Measurements from ENCODE around the gene HIRIP3. TPM values are rescaled to one million over a fixed set of nuclear protein-coding genes. Genes with fewer than 3 reads are reported as not detected.

HIRIP3 gene
- polyA plus RNA-seq, 1 of the 3 experiments (the other 2 are of a cell fraction): 18.9 TPM

- Histone ChIP-seq H3K79me2 (ENCODE audit: insufficient read depth) (peaks cover 19% of the 10 kb centered on the region; the same call in 1 of the 2 replicates), H3K9ac (no peak overlapping the region), H3F3A (replicated peaks; ENCODE audit: insufficient read depth) (peaks cover 10% of the 10 kb centered on the region), H3K27ac (ENCODE audit: low read depth in 2 of 2, low read length in 1 of 2) (no peak overlapping the region), H3K4me2 (no peak overlapping the region), H4K20me1 (ENCODE audit: insufficient read depth) (no peaks in the 10 kb centered on the region), H3K9me3 (no peaks in the 10 kb centered on the region), H3K9me2 (no peaks in the 10 kb centered on the region), H3K27me3 (ENCODE audit: insufficient read depth) (no peaks in the 10 kb centered on the region), H3K36me3 (replicated peaks in 1 of 2; ENCODE audit: control insufficient read depth in 1 of 2, insufficient read depth in 2 of 2, low read length in 1 of 2) (peaks cover 0 to 51% of the 10 kb centered on the region in 2 experiments), H3K4me1 (ENCODE audit: control insufficient read depth in 1 of 2, insufficient read depth in 2 of 2, low read depth in 1 of 2, low read length in 1 of 2) (peaks cover 0 to 14% of the 10 kb centered on the region in 2 experiments; a peak in 1 of 4 replicates), H3K4me3 (ENCODE audit: low read depth in 2 of 2, low read length in 1 of 2) (no peak overlapping the region), H2AFZ (ENCODE audit: low read depth) (no peak overlapping the region)
- ChIA-PET POLR2A (interaction anchor here (0.5 to 1.1 kb wide), 2 partner anchors 10 to 20 kb away, joined by 3 read pairs; no protein-coding TSS in a partner anchor), CTCF (interaction anchor here (1.0 to 2.4 kb wide), 3 partner anchors 12 to 145 kb away, joined by 3 to 7 read pairs (median 6); partner anchors contain the start of gene TLCD3B)
- 88% methylated on average over 12 of the region's 25 CpGs for WGBS (ENCODE audit: low lambda C conversion rate)
- TF ChIP-seq EP300 (IDR thresholded peaks at IDR 0.05; ENCODE audit: borderline replicate concordance in 1 of 2, low read depth in 1 of 2, low read length in 1 of 2): no peak
- TF ChIP-seq, protein P1, sequence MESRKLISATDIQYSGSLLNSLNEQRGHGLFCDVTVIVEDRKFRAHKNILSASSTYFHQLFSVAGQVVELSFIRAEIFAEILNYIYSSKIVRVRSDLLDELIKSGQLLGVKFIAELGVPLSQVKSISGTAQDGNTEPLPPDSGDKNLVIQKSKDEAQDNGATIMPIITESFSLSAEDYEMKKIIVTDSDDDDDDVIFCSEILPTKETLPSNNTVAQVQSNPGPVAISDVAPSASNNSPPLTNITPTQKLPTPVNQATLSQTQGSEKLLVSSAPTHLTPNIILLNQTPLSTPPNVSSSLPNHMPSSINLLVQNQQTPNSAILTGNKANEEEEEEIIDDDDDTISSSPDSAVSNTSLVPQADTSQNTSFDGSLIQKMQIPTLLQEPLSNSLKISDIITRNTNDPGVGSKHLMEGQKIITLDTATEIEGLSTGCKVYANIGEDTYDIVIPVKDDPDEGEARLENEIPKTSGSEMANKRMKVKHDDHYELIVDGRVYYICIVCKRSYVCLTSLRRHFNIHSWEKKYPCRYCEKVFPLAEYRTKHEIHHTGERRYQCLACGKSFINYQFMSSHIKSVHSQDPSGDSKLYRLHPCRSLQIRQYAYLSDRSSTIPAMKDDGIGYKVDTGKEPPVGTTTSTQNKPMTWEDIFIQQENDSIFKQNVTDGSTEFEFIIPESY (IDR thresholded peaks at IDR 0.05; ENCODE audit: borderline replicate concordance, low read depth): no peak
- TF ChIP-seq, protein P2, sequence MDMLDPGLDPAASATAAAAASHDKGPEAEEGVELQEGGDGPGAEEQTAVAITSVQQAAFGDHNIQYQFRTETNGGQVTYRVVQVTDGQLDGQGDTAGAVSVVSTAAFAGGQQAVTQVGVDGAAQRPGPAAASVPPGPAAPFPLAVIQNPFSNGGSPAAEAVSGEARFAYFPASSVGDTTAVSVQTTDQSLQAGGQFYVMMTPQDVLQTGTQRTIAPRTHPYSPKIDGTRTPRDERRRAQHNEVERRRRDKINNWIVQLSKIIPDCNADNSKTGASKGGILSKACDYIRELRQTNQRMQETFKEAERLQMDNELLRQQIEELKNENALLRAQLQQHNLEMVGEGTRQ (IDR thresholded peaks at IDR 0.05; ENCODE audit: borderline replicate concordance, low read depth, low read length): no peak
- TF ChIP-seq, protein P3, sequence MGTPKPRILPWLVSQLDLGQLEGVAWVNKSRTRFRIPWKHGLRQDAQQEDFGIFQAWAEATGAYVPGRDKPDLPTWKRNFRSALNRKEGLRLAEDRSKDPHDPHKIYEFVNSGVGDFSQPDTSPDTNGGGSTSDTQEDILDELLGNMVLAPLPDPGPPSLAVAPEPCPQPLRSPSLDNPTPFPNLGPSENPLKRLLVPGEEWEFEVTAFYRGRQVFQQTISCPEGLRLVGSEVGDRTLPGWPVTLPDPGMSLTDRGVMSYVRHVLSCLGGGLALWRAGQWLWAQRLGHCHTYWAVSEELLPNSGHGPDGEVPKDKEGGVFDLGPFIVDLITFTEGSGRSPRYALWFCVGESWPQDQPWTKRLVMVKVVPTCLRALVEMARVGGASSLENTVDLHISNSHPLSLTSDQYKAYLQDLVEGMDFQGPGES (IDR thresholded peaks at IDR 0.05; ENCODE audit: low read depth, low read length): no peak
- TF ChIP-seq, protein P4, sequence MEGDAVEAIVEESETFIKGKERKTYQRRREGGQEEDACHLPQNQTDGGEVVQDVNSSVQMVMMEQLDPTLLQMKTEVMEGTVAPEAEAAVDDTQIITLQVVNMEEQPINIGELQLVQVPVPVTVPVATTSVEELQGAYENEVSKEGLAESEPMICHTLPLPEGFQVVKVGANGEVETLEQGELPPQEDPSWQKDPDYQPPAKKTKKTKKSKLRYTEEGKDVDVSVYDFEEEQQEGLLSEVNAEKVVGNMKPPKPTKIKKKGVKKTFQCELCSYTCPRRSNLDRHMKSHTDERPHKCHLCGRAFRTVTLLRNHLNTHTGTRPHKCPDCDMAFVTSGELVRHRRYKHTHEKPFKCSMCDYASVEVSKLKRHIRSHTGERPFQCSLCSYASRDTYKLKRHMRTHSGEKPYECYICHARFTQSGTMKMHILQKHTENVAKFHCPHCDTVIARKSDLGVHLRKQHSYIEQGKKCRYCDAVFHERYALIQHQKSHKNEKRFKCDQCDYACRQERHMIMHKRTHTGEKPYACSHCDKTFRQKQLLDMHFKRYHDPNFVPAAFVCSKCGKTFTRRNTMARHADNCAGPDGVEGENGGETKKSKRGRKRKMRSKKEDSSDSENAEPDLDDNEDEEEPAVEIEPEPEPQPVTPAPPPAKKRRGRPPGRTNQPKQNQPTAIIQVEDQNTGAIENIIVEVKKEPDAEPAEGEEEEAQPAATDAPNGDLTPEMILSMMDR (IDR thresholded peaks at IDR 0.05): no peak
- TF ChIP-seq FOXJ3 (CRISPR knock-in tag; IDR thresholded peaks at IDR 0.05): no peak
- no peak for TF ChIP-seq TEAD4 (IDR thresholded peaks at IDR 0.05; ENCODE audit: borderline replicate concordance, insufficient read depth)
- TF ChIP-seq JUND (IDR thresholded peaks at IDR 0.05): no peak
- DNase-seq: no peak
These were observed 2.1 kb downstream of the HIRIP3 start for GRCh38 chr16:29993191-29993902.
